Parathyroid adenoma (tissue), 2 donors: ENCODE data around the gene PVALEF.

ENCODE experiments used
- H2AFZ ChIP-seq: fragments of 300-600 bp; sonication (generic); one replicate; pipeline ENCODE4 v1.7.0; 2017; ENCODE audit warnings: antibody characterized with exemption, mild to moderate bottlenecking
- H3K27ac ChIP-seq: fragments of 300-600 bp; sonication (generic); one replicate; pipeline ENCODE4 v1.7.0; 2017
- H3K27me3 ChIP-seq: fragments of 300-600 bp; sonication (generic); one replicate; pipeline ENCODE4 v1.7.0; 2017; ENCODE audit warnings: low read length; ENCODE audit not compliant: control insufficient read depth, insufficient read depth
- H3K36me3 ChIP-seq: fragments of 300-600 bp; sonication (generic); one replicate; pipeline ENCODE4 v1.7.0; 2017; ENCODE audit warnings: low read length; ENCODE audit not compliant: control insufficient read depth, insufficient read depth
- H3K4me1 ChIP-seq: fragments of 300-600 bp; sonication (generic); one replicate; pipeline ENCODE4 v1.7.0; 2017; ENCODE audit warnings: control low read depth
- H3K4me2 ChIP-seq: fragments of 300-600 bp; sonication (generic); one replicate; pipeline ENCODE4 v1.7.0; 2017; ENCODE audit warnings: low read length
- H3K4me3 ChIP-seq: fragments of 300-600 bp; sonication (generic); one replicate; pipeline ENCODE4 v1.7.0; 2017; ENCODE audit warnings: low read depth, low read length
- H3K79me2 ChIP-seq: fragments of 300-600 bp; sonication (generic); one replicate; pipeline ENCODE4 v1.7.0; 2017; ENCODE audit warnings: control low read depth
- H3K9ac ChIP-seq: fragments of 300-600 bp; sonication (generic); one replicate; pipeline ENCODE4 v1.7.0; 2017; ENCODE audit warnings: mild to moderate bottlenecking
- H3K9me3 ChIP-seq: fragments of 300-600 bp; sonication (generic); one replicate; pipeline ENCODE4 v1.7.0; 2017; ENCODE audit warnings: low read length; ENCODE audit not compliant: control insufficient read depth
- CTCF ChIP-seq: fragments of 300-600 bp; sonication (generic); IDR thresholded peaks from one replicate; pipeline ENCODE4 v1.7.0; 2017; ENCODE audit warnings: antibody characterized with exemption, mild to moderate bottlenecking
- donor health status: primary hyperparathyroidism.

The PVALEF gene

GRCh38 chr17:81180836-81181810, 15.8 kb downstream of the PVALEF start:
- H3K4me2 ChIP-seq: no peak overlapping the region
- H3K79me2 ChIP-seq: no peaks in the 10 kb centered on the region
- no peak for TF ChIP-seq CTCF
- H2AFZ ChIP-seq: no peak overlapping the region
- no peaks in the 10 kb centered on the region for H3K36me3 ChIP-seq
- no peak overlapping the region for H3K9ac ChIP-seq
- H3K27ac ChIP-seq: no peak overlapping the region
- H3K4me1 ChIP-seq: no peaks in the 10 kb centered on the region
- no peak overlapping the region for H3K4me3 ChIP-seq
- no peaks in the 10 kb centered on the region for H3K9me3 ChIP-seq
- H3K27me3 ChIP-seq: no peaks in the 10 kb centered on the region

DNA sequence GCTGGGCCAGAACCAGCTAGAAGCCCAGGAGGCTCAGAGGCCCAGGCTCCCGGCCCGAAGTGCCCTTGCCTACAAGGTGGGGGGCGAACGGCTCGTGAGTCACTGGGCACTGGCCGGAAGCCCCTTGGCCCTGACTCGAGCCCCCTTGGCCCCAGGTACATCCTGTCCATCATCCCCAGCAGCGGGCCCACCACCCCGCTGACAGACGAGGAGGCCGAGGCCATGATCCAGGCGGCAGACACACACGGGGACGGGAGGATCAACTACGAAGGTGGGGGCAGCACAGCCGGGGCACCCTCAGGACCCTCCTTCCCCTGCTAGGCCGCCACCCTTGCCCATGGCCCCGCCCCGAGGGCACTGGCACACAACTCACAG, 16.5 kb downstream of the PVALEF start:
- H3K9me3 ChIP-seq: no peaks in the 10 kb centered on the region
- no peak overlapping the region for H3K27ac ChIP-seq
- H2AFZ ChIP-seq: no peak overlapping the region
- H3K36me3 ChIP-seq: no peaks in the 10 kb centered on the region
- no peak overlapping the region for H3K4me2 ChIP-seq
- TF ChIP-seq CTCF: no peak
- H3K9ac ChIP-seq: no peak overlapping the region
- no peaks in the 10 kb centered on the region for H3K27me3 ChIP-seq
- no peaks in the 10 kb centered on the region for H3K79me2 ChIP-seq
- H3K4me1 ChIP-seq: no peaks in the 10 kb centered on the region
- H3K4me3 ChIP-seq: no peak overlapping the region

DNA sequence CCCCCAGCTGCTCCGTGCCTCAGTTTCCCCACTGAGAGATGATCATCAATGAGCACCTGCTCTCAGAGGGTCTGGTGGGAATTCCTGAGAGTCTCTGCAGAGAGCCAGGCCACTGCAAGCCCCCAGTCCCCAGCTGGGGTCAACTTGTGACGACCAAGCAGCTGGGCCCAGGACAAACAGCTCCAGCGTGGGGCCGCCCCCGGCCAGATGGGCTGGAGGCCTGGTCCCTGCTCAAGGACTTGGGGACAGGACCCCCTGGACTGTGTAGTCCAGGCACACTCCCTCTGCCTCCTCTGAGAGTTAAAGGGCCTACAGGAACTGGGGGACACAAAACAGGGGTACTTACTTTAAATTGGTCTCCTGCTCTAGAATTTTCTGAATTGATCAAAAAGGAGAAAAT, 17.3 kb downstream of the PVALEF start:
- Histone ChIP-seq H3K4me2 (no peak overlapping the region), H3K9ac (no peak overlapping the region), H3K27me3 (no peaks in the 10 kb centered on the region), H3K36me3 (no peaks in the 10 kb centered on the region), H2AFZ (no peak overlapping the region), H3K27ac (no peak overlapping the region), H3K9me3 (no peaks in the 10 kb centered on the region), H3K4me3 (no peak overlapping the region), H3K4me1 (no peaks in the 10 kb centered on the region), H3K79me2 (no peaks in the 10 kb centered on the region)
- no peak for TF ChIP-seq CTCF

GRCh38 chr17:81183316-81183715, 18.0 kb downstream of the PVALEF start:
- Histone ChIP-seq H3K4me2 (no peak overlapping the region), H3K9ac (no peak overlapping the region), H3K4me1 (no peaks in the 10 kb centered on the region), H3K9me3 (no peaks in the 10 kb centered on the region), H3K27me3 (no peaks in the 10 kb centered on the region), H3K79me2 (no peaks in the 10 kb centered on the region), H3K36me3 (no peaks in the 10 kb centered on the region), H3K27ac (no peak overlapping the region), H3K4me3 (no peak overlapping the region), H2AFZ (no peak overlapping the region)
- TF ChIP-seq CTCF: no peak

GRCh38 chr17:81183807-81184206, 18.5 kb downstream of the PVALEF start:
- Histone ChIP-seq H3K9ac (no peak overlapping the region), H3K4me1 (no peaks in the 10 kb centered on the region), H3K36me3 (no peaks in the 10 kb centered on the region), H2AFZ (no peak overlapping the region), H3K79me2 (no peaks in the 10 kb centered on the region), H3K9me3 (no peaks in the 10 kb centered on the region), H3K27ac (no peak overlapping the region), H3K4me3 (no peak overlapping the region), H3K4me2 (no peak overlapping the region), H3K27me3 (no peaks in the 10 kb centered on the region)
- TF ChIP-seq CTCF: no peak
